AG20443 (cell line): Measurements from ENCODE around the gene MEA1.
A peak's percentile ranks its signal among the peaks of the same experiment; 100 is the strongest.

ENCODE experiments used
- DNase-seq: peaks from one replicate; pipeline ENCODE4 v3.0.0; 2012; ENCODE audit warnings: low spot score, mixed read lengths

MEA1 gene

GRCh38 chr6:43038727-43039126 is 25.0 kb upstream of the MEA1 start:
- DNase-seq, result no peak

GRCh38 chr6:43037706-43038105 is 24.0 kb upstream of the MEA1 start:
- no peak for DNase-seq

- DNase-seq, result no peak
These were observed 23.5 kb upstream of the MEA1 start for GRCh38 chr6:43037197-43037596.

GRCh38 chr6:43036712-43037111 is 23.0 kb upstream of the MEA1 start:
- no peak for DNase-seq

DNA sequence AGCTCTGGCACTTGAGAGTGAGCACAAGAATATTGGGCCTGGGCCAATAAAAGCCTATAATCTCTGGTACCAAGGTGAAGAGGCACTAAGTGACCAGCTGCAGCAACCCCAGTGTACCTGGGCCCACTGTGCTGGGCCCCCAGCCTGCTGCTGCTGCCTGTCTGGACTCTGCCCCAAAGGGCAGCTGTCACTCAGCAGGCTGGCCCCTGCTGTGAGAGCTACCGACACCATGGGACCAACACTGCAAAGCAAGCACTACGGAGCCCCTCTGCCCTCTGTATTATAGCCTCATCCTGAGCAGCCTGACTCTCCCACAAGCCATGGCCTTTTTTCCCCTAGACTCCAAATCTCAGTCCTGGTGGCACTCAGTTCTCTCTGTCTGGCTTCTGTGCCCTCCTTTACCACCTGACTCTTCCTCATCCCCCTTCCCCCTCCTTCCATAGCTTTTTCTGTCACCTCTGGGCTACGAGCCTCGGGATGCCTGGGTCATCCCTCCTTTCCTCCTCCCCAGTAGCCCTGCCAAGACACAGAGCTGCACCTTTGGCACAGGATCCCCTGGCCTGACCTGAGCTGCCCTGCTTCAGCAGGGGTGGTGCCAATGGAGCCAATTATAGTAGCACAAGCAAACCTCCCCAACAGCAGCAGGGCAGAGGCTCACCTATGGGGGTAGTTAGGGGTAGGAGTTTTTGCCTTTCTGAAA is 21.9 kb upstream of the MEA1 start:
- no peak for DNase-seq

DNA sequence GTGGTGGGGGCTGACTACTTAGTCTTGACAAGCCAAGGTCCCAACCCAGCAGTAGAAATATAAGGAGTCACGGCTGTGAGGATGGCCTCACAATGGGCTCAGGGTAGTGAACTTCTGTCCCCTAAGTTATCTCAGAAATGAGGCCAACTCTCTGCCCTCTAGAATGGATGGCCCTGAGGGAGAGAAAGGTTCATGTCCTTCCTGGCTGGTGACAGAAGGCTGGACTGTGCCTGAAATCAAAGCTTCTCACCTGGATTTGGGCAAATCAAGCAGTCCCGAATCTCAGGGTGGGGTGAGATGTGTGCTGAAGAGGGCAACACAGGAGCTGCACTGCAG is 20.4 kb upstream of the MEA1 start:
- DNase-seq, result no peak

DNA sequence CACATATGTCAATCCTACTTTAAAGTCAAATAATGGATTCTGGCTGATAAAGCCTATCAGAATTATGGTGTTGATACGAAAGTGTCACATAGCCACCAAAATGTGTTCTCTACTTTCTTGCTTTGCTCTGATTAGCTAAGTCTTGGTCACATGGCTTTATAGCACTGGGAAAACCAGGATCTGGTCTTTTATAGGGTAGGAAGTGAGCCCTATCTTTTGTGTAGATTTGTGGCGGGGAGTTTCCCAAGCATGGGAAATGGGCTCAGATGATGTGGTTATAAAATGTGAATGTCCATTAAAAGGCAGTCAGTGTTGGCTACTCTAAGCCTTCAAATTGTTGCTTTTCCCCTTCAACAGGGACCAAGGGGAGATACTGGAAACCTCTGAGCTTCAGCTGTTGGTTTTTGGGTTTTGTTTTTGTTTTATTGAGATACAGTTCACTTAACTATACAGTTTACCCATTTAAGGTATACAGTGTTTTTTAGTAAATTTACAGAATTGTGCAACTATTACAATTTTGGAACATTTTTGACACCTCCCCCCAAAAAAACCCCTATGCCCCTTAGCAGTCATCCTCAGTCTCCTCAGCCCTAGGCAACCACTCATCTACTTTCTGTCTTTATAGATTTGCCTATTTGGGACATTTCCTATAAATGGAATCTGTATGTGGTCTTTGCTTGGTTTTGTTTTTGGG is 19.9 kb upstream of the MEA1 start:
- no peak for DNase-seq

DNA sequence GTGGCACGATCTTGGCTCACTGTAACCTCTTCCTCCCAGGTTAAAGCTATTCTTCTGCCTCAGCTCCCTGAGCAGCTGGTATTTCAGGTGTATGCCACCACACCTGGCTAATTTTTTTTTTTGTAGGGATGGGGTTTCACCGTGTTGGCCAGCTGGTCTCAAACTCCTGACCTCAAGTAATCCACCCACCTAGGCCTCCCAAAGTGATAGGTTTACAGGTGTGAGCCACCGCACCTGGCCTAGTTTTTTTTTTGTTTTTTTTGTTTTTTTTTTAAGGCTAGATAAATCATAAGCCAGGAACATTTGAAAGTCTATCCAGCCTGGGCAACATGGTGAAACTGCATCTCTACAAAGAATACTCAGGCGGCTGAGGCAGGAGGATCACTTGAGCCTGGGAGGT is 18.6 kb upstream of the MEA1 start:
- no peak for DNase-seq

GRCh38 chr6:43029120-43029519 is 15.4 kb upstream of the MEA1 start:
- DNase-seq, result no peak

DNA sequence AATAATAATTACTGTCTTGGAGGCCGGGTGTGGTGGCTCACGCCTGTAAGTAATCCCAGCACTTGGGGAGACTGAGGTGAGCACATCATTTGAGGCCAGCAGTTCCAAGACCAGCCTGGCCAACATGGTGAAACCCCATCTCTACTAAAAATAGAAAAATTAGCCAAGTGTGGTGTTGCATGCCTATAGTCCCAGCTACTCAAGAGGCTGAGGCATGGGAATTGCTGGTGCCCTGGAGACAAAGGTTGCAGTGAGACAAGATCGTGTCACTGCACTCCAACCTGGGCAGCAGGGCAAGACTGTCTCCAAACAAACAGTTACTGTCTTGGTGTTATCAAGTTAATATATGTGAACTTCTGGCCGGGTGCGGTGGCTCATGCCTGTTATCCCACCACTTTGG is 12.6 kb upstream of the MEA1 start:
- no peak for DNase-seq

DNA sequence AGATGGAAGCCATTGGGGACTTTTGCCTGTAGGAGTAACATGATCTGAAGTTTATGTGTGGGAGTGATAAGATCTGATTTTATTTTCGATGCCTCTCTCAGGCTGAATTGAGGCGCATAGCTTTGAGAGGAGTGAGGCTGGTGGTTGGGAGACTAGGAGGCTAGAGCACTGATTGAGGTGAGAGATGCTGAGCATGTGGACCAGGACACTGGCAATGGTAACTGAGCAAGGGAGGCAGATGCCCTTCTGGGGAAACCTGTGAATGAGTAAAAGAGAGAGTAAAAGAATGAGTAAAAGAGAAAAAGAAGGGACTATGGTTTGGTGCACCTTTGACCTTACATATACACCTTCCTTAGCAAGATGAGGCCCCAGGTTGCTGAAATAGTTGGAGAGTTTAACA is 10.7 kb upstream of the MEA1 start:
- no peak for DNase-seq

DNA sequence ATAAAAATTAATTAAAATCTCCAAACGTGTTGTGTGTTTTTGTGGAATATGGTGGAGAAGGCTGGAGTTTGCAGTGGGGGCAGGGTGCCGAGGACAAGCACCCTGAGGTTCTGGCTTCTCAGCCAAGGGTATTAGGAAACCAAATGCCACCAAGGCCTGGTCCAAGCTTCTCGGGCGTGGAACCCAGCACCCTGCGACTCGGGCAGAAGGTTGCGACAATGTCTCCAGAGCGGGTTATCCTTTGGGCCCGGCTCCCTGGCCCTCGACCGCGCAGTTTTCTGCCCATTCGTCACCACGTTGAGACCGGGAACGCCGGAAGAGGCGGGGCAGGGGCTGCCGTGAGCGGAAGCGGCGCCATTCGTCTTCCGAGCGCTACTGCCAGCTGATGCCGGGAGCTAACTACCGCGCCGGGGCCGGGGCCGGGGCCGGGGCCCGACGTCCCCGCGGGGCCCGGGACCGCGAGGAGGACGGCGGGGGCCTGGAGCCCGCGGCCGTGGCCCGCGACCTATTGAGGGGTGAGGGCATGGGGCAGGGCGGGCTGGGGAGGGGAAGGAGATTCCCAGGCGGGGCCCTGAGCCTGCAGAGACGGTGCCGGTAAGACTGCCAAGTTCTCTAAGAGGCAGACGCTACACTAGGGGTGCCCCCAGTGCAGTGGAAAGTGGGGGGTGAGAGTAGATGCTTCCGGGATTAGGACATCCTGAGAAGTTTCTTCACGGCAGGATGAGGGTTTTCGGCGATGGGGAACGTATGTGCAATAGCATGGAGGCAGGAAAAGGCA is 7.7 kb upstream of the MEA1 start, which contains the start of gene RRP36:
RRP36 (plus strand) TSS at position 354 of the 778 bp plus-strand sequence; CDS start at position 386, 32 bp downstream.
- DNase-seq, result peak; percentile 92

DNA sequence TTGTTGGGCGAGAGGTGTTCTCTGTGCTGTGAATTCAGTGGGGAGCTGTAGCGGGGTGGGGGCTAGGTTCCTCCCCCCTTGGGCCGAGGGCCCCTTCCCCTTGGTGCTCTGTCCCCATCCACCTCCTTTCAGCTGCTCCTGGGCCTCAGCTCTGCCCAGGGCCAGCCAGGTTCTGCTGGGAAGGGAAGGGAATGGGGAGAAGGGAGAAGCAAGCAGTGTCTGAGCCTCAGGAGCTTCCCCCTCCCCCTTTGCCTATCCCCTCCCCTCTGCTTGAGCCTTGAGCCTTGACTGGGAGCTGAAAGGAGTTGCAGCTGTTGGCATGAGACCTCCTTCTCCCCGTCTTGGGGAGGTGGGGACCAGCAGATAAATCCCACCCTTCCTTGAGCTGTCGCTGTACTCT is 7.1 kb upstream of the MEA1 start:
- DNase-seq, result no peak

- DNase-seq, result no peak
These were observed 6.4 kb upstream of the MEA1 start for GRCh38 chr6:43020052-43020705.

- no peak for DNase-seq
These were observed 5.4 kb upstream of the MEA1 start for GRCh38 chr6:43019152-43019551.

- DNase-seq, result no peak
These were observed 3.2 kb upstream of the MEA1 start for GRCh38 chr6:43016943-43017334.

GRCh38 chr6:43016176-43016942 is 2.6 kb upstream of the MEA1 start:
- DNase-seq, result no peak

- DNase-seq, result peak; percentile 49
These were observed 726 bp upstream of the MEA1 start for GRCh38 chr6:43014434-43014909.

GRCh38 chr6:43013097-43013842 is 476 bp downstream of the MEA1 start:
- no peak for DNase-seq

GRCh38 chr6:43012364-43012763 is 1.4 kb downstream of the MEA1 start:
- no peak for DNase-seq

GRCh38 chr6:43011207-43011606 is 2.5 kb downstream of the MEA1 start:
- DNase-seq, result no peak
